Eye (tissue), 1 donor: ENCODE data around the gene GNAL.
"Not testable (repeated sequence)": the region's sequence is repeated elsewhere in the genome, so short reads cannot be mapped to it uniquely, and the experiment has no call there.

Experiments
- DNase-seq: peaks from one replicate; pipeline ENCODE4 v3.0.0-alpha.2; 2015

The GNAL gene

GRCh38 chr18:11688972-11689668 lies at the start of gene GNAL:
TSS of gene GNAL (plus strand) at chr18:11689264. CDS start at chr18:11689564, 300 bp downstream.
- peak; percentile 94 for DNase-seq

GRCh38 chr18:11647310-11647709 lies 41.8 kb upstream of the GNAL start:
- not testable (repeated sequence) for DNase-seq

GRCh38 chr18:11647804-11648203 lies 41.3 kb upstream of the GNAL start:
- DNase-seq = not testable (repeated sequence)

GRCh38 chr18:11649839-11650238 lies 39.2 kb upstream of the GNAL start:
- DNase-seq = no peak

GRCh38 chr18:11651899-11652298 lies 37.2 kb upstream of the GNAL start:
- DNase-seq = no peak

- no peak for DNase-seq
These were observed 35.5 kb upstream of the GNAL start for GRCh38 chr18:11653521-11653920.

- peak; percentile 77 for DNase-seq
These were observed 34.1 kb upstream of the GNAL start for GRCh38 chr18:11654736-11655605.

GRCh38 chr18:11655606-11655932 lies 33.5 kb upstream of the GNAL start:
- DNase-seq = no peak

GRCh38 chr18:11657152-11657551 lies 31.9 kb upstream of the GNAL start:
- DNase-seq = no peak

GRCh38 chr18:11657554-11657953 lies 31.5 kb upstream of the GNAL start:
- DNase-seq = no peak

- DNase-seq = no peak
These were observed 31.0 kb upstream of the GNAL start for GRCh38 chr18:11658019-11658418.

- no peak for DNase-seq
These were observed 30.1 kb upstream of the GNAL start for GRCh38 chr18:11658989-11659388.

GRCh38 chr18:11660691-11661090 lies 28.4 kb upstream of the GNAL start:
- no peak for DNase-seq

GRCh38 chr18:11661430-11661829 lies 27.6 kb upstream of the GNAL start:
- DNase-seq = no peak

- DNase-seq = no peak
These were observed 25.5 kb upstream of the GNAL start for GRCh38 chr18:11663439-11664029.

GRCh38 chr18:11664286-11664685 lies 24.8 kb upstream of the GNAL start:
- DNase-seq = no peak

GRCh38 chr18:11665146-11665545 lies 23.9 kb upstream of the GNAL start:
- no peak for DNase-seq

- DNase-seq = no peak
These were observed 23.5 kb upstream of the GNAL start for GRCh38 chr18:11665587-11665986.

GRCh38 chr18:11666176-11666575 lies 22.9 kb upstream of the GNAL start:
- no peak for DNase-seq

GRCh38 chr18:11666831-11667230 lies 22.2 kb upstream of the GNAL start:
- no peak for DNase-seq

GRCh38 chr18:11667578-11667977 lies 21.5 kb upstream of the GNAL start:
- no peak for DNase-seq

- no peak for DNase-seq
These were observed 20.5 kb upstream of the GNAL start for GRCh38 chr18:11668441-11669169.

GRCh38 chr18:11669271-11669947 lies 19.7 kb upstream of the GNAL start:
- DNase-seq = no peak
